ENCODE measurements around the gene FAF1. TPM values are rescaled to one million over a fixed set of nuclear protein-coding genes. Genes with fewer than 3 reads are reported as not detected.

The FAF1 gene
- total RNA-seq, 1 donor from 2014 or later: 40.5 TPM

GRCh38 chr1:50416553-50417453 lies 543.3 kb downstream of the FAF1 start:
- no peak for DNase-seq (ENCODE audit: low spot score)

GRCh38 chr1:50416150-50416527 lies 543.9 kb downstream of the FAF1 start:
- no peak for DNase-seq (ENCODE audit: low spot score)

DNA sequence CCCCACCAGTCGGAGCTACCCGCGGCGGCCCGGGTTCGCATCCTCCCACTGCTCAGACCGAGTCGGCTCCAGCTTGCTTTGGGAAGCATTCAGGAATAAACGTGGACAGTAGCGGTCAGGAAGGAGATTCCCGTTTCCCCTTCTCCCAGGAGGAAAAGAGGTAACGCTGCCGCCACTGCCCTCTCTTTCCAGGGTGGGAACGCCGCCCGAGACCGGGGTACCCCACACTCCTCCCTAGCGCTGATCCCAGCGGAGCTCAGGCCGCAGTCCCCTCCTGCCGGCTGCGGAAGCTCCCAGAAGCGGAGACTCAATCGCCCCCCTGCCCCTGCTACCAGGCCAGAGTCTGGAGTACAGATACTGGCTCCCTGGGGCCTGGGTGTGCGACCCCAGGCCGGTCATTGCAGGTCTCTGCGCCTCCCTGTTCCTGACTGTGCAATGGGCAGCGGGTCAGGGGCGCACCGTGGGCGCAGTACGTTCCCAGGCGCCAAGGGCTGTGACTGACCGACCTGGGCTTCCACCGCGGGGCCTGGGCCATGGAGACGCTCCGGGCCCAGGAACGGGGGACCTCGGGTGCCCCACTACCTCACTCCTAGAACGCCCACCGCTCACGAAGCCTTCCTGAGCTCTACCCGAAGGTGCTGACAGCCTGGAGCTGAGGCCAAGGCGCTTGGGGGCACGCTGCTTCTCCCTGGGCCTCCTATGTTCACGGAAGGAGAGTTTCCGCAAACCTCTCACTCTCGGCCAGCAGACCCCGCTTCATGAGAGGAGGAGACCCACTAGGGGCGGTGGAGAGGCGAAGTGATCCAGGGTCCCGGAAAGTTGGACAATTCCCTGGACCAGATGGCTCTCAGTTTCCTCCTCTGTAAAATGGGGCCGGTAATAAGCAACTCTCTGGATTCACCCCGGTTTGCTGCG lies 544.6 kb downstream of the FAF1 start:
- DNase-seq (ENCODE audit: low spot score): no peak

DNA sequence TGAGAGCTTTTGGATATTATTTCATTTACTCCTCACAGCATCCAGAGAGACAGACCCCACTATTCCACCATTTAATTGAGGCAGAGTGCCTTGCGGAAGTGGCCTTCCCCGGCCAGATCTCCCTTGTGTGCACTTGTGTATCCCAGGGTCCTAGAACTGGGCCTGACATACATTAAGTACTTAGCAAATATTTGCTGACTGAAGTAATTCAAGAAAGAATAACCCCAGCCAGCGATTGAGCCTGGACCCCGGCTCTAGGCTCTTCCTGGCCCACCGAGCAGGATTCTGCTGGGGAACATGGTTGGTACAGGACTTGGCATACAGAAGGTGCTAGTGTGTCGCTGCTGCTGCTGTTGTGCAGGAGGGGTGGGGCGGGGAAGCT lies 545.2 kb downstream of the FAF1 start:
- no peak for DNase-seq (ENCODE audit: low spot score)

DNA sequence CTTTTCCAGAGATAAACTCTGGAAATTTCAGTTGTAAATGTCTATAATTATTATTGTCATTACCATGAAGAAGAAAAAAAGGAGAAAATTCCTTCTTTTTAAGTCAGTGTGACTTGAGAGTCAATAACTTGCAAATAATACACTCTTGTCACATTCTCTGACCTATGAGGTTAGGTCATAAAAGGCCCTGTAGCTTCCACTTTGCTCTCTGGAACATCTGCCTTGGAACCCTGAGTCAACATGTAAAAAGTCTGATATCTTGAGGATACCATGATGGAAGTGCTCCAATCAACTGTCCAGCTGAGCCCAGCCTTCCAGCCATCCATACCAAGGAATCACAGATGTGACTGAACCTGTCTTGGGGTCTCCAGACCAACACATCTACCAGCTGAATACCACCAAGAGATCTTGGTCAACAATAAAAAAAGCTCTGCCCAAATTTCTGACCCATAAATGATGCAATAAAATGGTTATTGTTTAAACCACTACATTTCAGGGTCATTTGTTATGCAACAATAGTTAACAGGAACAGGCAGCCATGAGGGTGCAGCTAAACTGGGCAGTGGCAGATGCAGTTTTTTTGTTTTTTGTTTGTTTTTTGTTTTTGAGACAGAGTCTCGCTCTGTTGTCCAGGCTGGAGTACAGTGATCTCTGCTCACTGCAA lies 547.1 kb downstream of the FAF1 start:
- DNase-seq (ENCODE audit: low spot score): no peak

GRCh38 chr1:50405814-50406213 lies 554.3 kb downstream of the FAF1 start:
- DNase-seq (ENCODE audit: low spot score): no peak

GRCh38 chr1:50393522-50394120 lies 566.4 kb downstream of the FAF1 start:
- no peak for DNase-seq (ENCODE audit: low spot score)

Other genes with a start within 250 kb of the FAF1 start
- gene CDKN2C, start 10.0 kb upstream of the FAF1 start, total RNA-seq: 9.0 TPM
- gene C1orf185, start 142.0 kb upstream of the FAF1 start, total RNA-seq: not detected